IPS-11a (cell line): ENCODE data around the gene SSTR4.
"Not testable (repeated sequence)": the region's sequence is repeated elsewhere in the genome, so short reads cannot be mapped to it uniquely, and the experiment has no call there.

Source experiments
- H3K4me3 ChIP-seq: one replicate; pipeline ENCODE4 v1.5.1; 2013; ENCODE audit warnings: low read depth, low read length, control low read depth

SSTR4 gene

GRCh38 chr20:23018432-23018831, 16.7 kb upstream of the SSTR4 start:
- no peak overlapping the region for H3K4me3 ChIP-seq

- H3K4me3 ChIP-seq, result no peak overlapping the region
Observed at GRCh38 chr20:23018941-23019340, 16.2 kb upstream of the SSTR4 start.

- no peak overlapping the region for H3K4me3 ChIP-seq
Observed at GRCh38 chr20:23019403-23019802, 15.7 kb upstream of the SSTR4 start.

- no peak overlapping the region for H3K4me3 ChIP-seq
Observed at GRCh38 chr20:23020230-23021018, 14.7 kb upstream of the SSTR4 start.

- H3K4me3 ChIP-seq, result no peak overlapping the region
Observed at GRCh38 chr20:23021541-23021940, 13.6 kb upstream of the SSTR4 start.

- no peak overlapping the region for H3K4me3 ChIP-seq
Observed at GRCh38 chr20:23021951-23022350, 13.2 kb upstream of the SSTR4 start.

- H3K4me3 ChIP-seq, result no peak overlapping the region
Observed at GRCh38 chr20:23022849-23023248, 12.3 kb upstream of the SSTR4 start.

- H3K4me3 ChIP-seq, result no peak overlapping the region
Observed at GRCh38 chr20:23023621-23024177, 11.4 kb upstream of the SSTR4 start.

GRCh38 chr20:23024701-23025100, 10.4 kb upstream of the SSTR4 start:
- H3K4me3 ChIP-seq, result no peak overlapping the region

- H3K4me3 ChIP-seq, result not testable (repeated sequence)
Observed at GRCh38 chr20:23025503-23025902, 9.6 kb upstream of the SSTR4 start.

GRCh38 chr20:23027721-23028120, 7.4 kb upstream of the SSTR4 start:
- no peak overlapping the region for H3K4me3 ChIP-seq

GRCh38 chr20:23028392-23028791, 6.7 kb upstream of the SSTR4 start:
- H3K4me3 ChIP-seq, result no peak overlapping the region

GRCh38 chr20:23029324-23029723, 5.8 kb upstream of the SSTR4 start:
- no peak overlapping the region for H3K4me3 ChIP-seq

- no peak overlapping the region for H3K4me3 ChIP-seq
Observed at GRCh38 chr20:23031346-23031745, 3.8 kb upstream of the SSTR4 start.

- no peak overlapping the region for H3K4me3 ChIP-seq
Observed at GRCh38 chr20:23032056-23032749, 2.9 kb upstream of the SSTR4 start.

GRCh38 chr20:23032750-23033078, 2.4 kb upstream of the SSTR4 start:
- no peak overlapping the region for H3K4me3 ChIP-seq

- H3K4me3 ChIP-seq, result no peak overlapping the region
Observed at GRCh38 chr20:23033918-23034317, 1.2 kb upstream of the SSTR4 start.

GRCh38 chr20:23035731-23036130, 619 bp downstream of the SSTR4 start:
- no peak overlapping the region for H3K4me3 ChIP-seq

GRCh38 chr20:23036371-23036770, 1.3 kb downstream of the SSTR4 start:
- no peak overlapping the region for H3K4me3 ChIP-seq

- no peak overlapping the region for H3K4me3 ChIP-seq
Observed at GRCh38 chr20:23037017-23037481, 1.9 kb downstream of the SSTR4 start.

- no peak overlapping the region for H3K4me3 ChIP-seq
Observed at GRCh38 chr20:23039136-23039875, 4.2 kb downstream of the SSTR4 start.
